ENCODE measurements around the gene C8B.

The C8B gene

DNA sequence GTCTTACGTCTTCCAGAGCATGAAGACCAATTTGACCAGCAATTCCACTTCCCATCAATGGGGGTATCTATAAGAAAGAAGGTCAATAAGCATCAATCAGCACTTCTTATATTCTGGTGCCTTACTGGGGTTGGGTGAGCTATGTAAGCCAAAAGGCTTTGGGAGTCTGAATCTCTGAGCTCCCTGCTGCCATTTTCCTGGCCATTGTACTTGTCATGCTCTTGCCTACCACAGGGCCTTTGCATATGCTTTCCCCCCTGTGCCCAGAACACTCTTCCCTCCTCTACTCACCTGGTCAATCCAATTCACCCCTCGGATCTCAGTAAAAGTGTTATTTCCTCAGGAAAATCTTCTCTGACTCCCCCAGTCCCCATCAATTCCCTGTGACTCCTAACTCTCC is 36.3 kb downstream of the C8B start:
- no peak for DNase-seq (ENCODE audit: low spot score)

DNA sequence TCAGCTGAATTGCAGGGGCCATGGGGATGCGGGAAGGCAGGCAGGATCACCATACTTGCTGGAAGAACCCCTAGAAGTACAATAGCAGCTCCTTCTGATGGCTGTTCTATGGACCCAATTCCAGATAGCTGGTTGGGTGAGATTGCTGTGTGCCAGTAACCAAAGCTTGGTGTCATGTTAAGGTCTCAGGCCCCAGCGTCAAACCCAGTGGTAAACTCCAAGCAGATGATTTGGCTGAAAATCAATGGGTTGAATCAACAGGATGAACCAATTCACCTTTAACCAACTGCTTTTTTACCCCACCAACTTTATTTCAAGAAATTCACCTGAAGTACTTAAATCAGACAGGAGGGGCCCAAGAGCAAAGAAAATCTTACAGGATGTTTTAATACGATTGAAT is 37.8 kb downstream of the C8B start:
- no peak for DNase-seq (ENCODE audit: low spot score)

DNA sequence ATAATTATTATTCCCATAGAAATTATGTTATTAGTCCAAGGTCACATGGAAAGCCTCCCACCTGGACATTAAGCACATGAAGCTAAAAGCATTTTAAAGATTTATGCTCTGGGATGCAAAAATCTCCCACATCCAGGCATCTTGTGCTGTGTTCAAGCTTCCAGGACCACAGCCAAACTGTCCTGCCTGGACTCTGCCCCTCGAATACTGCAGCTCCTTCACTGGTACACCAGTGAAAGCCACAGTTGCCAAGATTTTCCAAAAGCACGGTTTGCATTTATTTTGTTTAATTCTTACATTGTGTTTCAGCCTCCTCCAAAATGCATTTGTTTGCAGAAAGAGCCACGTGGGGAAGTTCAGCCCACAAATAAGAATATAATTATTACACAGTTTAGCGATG is 38.6 kb downstream of the C8B start:
- no peak for DNase-seq (ENCODE audit: low spot score)

DNA sequence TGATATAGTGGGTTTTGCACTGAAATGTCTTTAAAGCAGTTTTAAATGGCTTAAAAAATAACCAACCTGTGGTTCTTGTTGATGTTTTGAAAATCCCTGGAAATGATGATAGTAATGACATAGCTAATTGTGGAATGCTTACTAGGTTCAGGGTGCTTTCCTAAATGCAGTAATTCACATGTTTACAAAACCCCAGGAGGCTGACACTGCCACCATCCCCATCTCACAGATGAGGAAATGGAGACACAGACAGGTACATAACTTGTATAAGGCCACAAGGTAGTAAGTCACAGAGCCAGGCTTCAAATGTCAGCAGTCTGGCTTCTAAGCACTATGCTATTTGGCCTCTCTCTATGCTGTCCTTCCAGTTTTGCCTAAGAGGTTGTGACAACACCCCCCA is 40.6 kb downstream of the C8B start:
- DNase-seq (ENCODE audit: low spot score), result no peak

DNA sequence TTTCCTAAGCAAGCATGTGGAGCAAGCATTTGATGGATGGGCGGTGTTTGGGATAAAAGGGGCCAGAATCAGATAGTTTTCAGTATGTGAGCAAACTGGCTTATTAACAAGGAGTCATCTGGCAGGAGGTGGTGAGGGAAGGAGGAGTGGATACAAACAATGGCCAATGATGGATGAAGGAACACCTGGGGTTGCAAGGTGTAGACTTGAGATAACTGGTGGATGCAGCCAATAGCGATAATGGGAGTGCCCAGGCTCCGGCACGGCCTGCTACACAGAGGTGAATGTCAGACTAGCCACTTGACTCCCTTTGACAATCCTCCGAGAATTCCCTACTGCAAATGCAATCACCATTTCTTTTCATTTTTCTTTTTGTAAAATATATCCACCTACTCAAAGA is 41.7 kb downstream of the C8B start:
- no peak for DNase-seq (ENCODE audit: low spot score)

DNA sequence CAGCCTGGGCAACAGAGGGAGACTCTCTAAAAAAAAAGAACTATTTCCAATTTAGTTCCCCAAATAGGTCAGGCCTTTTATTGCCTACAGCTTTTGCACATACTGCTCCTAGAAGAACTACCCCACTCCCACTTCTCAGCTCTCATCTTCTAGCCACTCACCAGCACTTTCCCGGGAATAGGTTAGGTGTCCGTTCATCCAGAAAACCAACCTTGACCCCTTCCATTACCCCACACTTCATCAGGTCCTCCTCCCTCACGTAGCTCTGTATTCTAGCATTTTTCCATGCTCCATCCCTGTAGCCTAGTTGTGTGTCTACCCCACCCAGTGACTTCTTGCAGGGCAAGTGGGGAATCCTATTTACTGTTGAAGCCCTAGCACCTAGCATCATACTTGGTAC is 42.6 kb downstream of the C8B start:
- DNase-seq (ENCODE audit: low spot score), result no peak

DNA sequence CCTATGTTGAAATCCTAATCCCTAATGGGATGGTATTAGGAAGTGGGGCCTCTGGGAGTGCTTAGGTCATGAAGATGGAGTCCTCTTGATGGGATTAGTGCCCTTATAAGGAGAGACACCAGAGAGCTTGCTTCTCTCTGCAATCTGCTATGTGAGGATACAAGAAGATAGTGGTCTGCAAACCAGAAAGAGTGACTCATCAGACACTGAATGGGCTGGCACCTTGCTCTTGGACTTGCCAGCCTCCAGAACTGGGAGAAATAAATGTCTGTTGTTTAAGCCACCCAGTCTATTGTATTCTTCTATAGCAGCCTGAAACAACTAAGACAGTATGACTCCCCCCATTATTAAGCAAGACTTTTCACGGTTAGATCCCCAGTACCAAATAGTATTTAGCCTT is 43.3 kb downstream of the C8B start:
- no peak for DNase-seq (ENCODE audit: low spot score)

DNA sequence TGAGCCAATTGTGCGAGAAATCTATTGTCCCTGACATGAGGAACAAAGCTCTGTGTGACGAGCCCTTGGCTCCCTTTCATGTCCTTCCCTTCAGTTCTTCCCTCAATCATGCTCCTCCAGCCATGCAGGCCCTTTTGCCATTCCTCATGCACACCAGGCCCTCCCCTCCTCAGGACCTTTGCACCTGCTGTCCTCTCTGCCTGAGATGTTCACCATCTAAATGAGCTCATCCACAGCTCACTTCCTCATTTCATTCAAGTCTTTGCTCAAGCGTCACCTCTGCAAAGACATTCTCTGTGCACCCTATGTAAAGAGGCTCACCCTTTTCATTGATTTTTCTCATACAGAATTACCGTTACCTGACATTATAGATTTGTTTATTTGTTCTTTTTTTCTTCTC is 43.7 kb downstream of the C8B start:
- no peak for DNase-seq (ENCODE audit: low spot score)

DNA sequence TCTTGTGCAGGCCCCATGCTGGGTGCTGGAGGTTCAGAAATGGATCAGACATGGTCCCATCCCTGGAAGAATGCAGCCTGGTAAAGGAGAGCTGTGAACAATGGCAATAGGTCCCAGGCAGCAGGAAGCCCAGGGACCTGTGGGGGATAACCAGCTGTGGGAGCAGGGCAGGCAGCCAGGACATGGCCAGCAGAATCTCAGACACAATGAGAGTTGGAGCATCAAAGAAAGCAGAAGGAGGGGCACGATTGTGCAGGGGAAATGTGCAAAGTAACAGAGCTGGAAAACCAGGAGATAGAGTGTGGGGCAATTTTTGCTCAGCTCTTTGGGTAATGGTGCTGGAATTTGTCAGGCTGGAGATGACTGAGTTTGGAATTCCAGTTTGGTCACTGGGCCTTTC is 44.3 kb downstream of the C8B start:
- DNase-seq (ENCODE audit: low spot score), result no peak

DNA sequence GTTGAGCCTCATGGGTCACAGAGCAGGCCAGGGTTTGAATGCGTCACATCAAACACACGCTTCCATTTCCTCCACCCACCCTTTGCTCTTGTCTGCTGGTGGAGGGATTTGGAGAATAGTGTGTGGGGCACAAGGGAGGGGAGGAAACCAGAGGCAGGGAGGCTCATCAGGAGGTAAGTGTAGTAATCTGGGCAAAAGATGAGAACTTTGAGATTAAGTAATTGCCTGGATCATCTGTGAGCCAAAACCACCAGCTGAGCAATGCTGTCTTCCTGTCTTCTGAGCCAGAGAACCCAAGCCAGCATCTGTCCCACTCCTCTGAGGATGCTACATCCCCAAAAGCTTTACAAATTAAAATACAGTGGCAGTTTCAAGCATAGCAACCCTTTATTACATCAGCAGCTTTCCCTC is 45.2 kb downstream of the C8B start:
- no peak for DNase-seq (ENCODE audit: low spot score)

DNA sequence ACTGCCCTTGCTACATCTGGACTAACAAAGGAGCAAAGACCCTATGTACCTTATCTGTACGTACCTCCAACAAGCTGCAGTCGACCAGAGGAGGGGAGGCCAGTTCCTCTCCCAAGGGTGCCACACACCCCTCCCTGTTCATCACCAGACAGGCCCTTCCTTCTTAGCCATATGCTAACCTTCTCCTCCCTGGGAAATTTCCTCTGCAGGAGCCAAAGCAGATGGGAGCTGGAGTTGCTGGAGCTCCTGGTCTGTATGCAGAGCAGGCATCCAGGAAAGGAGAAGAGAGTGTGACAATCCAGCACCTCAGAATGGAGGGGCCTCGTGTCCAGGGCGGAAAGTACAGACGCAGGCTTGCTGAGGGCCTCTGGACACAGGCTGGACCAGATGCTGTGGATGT is 48.5 kb downstream of the C8B start:
- no peak for DNase-seq (ENCODE audit: low spot score)

DNA sequence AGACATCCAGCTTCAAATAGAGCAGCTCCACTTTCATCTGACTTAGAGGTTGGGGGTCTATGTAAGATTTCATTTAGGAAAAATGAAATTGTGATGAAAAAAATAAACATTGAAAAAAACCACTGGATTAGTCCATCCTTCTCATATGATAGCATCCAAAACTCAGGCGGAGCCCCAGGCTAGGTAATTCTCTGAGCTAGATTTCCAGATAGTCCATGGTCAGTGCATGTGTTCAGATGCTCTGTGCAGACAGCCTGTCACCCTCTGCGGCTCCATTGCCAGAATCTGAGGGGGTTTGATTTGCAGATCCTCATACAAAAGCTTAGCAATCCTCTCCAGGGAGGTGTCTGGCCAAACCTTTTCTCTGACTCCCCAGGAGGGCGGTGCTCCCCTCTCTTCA is 49.2 kb downstream of the C8B start:
- DNase-seq (ENCODE audit: low spot score), result no peak

DNA sequence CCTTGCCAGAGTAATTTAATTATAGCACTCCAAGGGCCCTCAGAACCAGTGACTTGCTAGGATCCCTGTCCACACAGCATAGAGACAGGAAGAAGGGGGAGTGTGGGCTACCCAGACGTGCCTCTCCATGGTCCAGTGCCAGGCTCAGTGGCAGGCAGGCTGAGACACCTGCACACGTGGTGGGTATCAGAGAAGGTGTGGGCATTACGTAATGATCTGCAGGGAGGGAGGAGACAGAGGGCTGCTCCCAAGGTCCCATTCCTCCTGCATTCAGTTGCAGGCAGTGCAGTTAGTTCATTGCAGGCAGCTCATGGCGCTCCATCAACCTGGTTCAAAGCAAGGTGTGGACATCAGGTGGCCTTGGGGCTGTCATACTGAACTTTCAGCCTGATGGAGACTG is 49.9 kb downstream of the C8B start:
- no peak for DNase-seq (ENCODE audit: low spot score)

DNA sequence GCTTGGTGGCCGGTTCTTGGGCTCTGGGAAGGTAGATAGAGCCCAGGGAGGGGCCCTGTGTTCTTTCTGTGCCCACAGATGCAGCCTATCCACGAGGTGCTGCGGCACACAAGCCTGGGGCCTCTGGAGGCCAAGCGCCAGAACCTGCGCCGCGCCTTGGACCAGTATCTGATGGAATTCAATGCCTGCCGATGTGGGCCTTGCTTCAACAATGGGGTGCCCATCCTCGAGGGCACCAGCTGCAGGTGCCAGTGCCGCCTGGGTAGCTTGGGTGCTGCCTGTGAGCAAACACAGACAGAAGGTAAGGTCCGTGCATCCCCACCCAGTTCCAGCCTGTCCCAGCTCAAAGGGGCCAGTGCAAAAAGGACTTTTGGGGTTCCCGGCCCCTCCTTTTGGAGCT is 53.5 kb downstream of the C8B start:
- no peak for DNase-seq (ENCODE audit: low spot score)

DNA sequence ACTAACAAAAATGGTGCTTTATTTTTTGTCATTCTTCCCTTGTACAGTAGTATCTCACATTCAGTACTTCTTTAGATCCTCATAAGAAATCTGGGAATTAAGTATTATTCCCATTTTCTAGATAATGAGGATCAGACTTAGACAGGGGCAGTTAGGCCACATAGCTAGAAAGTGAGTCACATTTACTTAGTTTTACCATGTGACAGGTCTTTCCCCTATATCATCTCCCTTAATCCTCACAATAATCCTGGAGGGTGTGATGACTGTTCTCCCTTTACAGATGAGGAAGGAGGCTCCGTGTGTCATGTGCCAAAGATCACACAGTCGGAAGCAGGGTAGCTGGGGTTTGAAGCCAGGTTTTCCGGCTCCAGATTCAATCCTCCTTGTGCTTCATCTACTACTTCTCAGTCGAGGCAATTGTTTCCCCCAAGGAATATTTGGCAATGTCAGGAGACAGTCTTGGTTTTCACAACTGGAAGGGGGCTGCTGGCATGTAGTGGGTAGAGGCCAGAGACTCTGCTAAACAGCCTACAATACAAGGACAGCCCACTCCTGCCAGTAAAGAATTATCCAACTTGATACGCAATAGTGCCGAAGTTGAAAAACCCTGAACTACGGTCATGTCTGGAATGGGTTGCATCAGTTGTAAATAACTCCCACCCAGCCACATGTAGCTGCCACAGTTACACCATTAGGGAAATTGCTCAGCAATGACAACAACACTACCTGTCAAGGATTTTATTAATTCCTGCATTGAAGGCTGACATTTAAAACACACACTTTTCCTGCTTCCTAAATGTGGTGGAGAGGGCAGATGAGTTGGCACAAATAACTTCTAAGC is 54.5 kb downstream of the C8B start:
- no peak for DNase-seq (ENCODE audit: low spot score)

DNA sequence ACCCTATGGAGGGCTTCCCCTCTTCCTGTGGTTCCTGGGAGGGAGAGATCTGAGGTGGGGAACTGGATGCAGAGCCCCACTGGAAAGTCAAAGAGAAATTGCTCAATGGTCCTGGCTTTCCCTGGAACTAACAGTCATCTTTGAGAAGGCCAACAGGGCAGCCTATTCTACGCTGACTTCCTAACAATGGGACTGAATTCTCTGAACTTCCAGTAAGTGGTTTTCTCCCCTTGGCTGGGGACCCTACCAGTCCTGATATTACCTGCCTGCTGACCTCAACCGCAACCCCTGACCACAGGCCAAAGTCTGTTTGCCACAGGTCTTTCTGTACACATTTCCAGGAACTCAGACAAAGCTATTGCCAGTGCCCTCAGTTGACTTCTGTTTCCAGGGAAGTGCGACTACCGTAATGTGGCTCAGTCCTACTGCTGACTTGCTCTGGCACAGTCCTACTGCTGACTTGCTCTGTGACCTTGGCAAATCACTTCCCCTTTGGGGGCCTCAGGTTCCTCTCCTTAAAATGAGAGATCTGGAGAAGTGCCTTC is 55.3 kb downstream of the C8B start:
- DNase-seq (ENCODE audit: low spot score), result no peak

DNA sequence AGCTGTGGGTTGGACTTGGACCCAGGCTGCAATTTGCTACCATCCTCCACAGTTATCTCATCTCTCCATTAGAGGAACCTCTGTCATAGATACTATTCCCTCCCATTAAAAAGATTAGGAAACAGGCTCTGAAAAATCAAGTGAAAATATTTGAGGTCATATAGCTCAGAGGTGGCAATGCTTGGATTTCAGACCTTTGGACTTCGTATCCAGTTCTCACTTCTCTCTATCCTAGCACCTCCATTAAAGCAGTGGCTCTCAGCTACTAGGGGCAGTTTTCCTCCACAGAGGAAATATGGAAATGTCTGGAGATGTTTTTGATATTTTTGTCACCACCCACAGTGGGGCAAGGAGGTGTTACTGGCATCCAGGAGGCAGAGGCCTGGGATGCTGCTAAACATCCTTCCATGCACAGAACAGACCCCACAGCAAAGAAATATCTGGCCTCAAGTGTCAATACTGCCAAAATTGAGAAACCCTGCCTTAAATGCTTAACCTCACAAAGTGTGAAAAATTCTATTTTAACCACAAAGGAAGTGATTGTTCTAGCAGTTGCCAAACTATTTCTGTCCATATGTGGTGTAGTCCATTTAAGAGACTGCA is 57.1 kb downstream of the C8B start:
- DNase-seq (ENCODE audit: low spot score), result no peak

DNA sequence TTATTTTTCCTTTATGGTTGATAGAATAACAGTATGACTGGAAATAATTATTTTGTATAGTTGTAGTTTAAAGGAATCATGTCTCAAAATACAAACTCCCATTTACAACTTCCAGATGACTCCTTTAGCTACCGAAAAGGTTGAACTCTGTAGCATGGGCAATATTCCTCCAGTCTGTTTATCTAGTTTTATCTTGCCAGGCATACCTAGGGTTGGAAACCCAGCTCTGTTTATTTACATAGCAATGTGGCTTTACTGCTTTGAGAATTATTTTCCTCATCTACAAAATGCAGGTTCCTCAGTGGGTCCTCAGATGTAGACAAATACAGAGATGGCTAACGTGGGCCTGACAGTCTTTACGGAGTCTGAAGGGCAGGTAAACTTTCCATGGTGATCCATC is 60.1 kb downstream of the C8B start:
- DNase-seq (ENCODE audit: low spot score), result no peak

DNA sequence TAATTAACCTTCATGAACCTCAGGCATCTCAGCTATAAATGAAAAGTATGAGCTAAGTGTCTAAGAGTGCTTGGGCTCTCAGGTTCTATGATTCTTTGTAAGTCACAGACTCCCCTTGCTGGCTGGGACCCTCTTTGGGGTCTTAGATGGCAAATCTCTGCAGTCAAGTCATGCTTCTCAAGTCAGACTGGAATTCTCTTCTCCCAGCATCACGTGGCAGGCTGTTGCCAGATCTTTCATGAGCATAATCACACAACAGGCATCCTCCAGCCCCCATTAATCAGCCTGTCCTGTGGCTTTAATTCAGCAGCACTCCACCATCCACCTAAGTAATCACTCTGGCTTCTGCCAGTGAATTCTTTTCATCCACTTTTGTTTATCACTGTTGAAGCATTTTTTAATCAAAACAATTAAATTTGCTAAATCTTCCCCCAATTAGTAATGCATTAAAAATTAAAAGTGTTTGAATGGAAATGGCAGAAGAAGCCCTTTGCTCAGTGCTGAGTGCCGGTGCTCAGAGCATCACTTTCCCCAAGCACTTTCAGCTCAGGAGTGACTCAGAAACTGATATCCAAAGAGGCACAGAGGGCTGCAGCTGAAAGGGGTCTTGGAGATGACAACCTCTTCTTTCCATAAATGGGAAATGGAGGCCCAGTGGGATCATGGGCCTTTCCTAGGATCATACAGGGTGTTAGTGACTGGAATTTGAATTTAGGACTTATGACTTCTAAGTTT is 61.0 kb downstream of the C8B start:
- no peak for DNase-seq (ENCODE audit: low spot score)

DNA sequence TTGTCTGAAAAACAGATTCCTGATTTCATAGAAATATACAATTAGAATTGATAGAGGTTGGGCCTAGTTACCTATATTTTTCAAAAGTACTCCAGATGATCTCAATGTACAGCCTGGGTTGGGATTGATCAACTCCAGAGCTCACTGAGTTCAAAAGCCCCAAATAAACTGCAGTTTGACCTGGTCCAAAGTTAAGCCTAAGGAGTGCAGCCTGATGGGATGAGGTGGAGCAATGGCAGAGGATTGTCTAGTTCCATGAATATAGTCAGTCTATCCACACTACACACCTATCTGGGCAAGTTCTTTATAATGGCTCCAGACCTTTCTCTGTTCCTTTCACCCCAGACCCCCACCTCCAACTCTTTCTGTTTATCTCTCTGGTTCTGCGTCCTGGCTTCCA is 62.0 kb downstream of the C8B start:
- no peak for DNase-seq (ENCODE audit: low spot score)

DNA sequence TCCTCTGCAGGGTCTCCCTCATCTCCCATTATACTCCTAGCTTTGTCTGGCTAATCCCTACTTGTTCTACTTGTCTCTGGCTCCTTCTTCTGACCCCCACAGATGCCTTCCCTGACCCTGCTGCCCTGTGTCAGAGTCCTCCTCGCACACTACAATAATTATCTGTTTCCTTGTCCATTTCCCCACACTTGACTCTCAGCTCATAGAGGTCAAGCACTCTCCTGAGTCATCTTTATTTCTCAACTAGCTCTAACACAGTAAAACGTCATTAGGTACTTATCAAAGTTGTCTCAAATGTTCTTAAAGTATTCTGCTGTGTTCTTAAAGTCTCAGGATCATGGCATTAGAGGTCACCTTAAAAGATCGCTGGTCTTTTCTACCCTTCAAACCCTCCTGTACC is 64.1 kb downstream of the C8B start:
- DNase-seq (ENCODE audit: low spot score), result no peak

DNA sequence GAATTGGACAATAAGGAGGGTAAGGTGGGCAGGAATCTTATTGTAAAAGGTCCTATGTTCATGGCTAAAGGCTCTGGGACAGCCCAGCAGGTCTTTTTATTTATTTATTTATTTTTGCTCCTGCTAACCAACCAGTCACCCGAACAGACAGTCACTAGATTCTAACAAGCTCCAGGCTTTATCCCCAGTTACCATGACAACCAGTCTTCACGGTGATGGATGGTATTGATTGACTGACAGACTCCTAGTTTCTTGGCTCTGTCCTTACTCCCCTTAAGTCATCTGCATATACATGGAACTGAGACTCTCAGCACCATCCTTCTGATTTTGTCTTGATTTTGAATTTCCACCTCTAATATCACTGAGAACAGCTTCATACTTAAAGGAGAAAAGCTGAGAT is 66.9 kb downstream of the C8B start:
- DNase-seq (ENCODE audit: low spot score), result no peak

DNA sequence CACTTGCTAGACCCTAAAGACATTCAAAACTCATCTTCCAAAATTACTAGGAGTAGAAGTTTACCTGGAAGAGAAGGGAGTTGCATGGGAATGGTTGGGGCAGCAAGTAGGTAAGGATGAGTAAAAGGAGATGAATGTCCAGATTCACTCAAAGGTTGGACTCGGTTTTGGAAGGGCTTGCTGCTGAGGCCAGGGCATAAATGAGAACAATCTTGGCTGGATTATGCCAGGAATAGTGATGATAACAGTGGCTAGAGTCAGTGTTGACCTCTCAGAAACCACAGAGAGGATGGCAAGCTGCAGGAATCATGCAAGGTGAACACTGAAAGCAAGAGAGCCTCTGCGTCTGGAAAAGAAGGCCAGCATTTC is 67.8 kb downstream of the C8B start:
- no peak for DNase-seq (ENCODE audit: low spot score)
